ENCODE data around the gene KDM4D. TPM values are rescaled to one million over a fixed set of nuclear protein-coding genes. Genes with fewer than 3 reads are reported as not detected.
A peak's percentile ranks its signal among the peaks of the same experiment; 100 is the strongest.
"Not testable (repeated sequence)": the region's sequence is repeated elsewhere in the genome, so short reads cannot be mapped to it uniquely, and the experiment has no call there.

Gene KDM4D
- total RNA-seq, 4 donors from 2014 or later = 0.38 to 0.83 (median 0.44) TPM

- Histone ChIP-seq H3K4me3 (no peak overlapping the region), H3K4me1 (no peaks in the 10 kb centered on the region), H3K27me3 (no peaks in the 10 kb centered on the region), H3K36me3 (no peaks in the 10 kb centered on the region), H3K27ac (no peak overlapping the region), H3K9me3 (no peaks in the 10 kb centered on the region)
- intact Hi-C loops (cut with DNase I) = no loop called here
- TF ChIP-seq POLR2A (IDR thresholded peaks at IDR 0.05) (no peak), CTCF (IDR thresholded peaks at IDR 0.05) (no peak)
- no peak for DNase-seq
- 81 to 83% methylated on average over 3 of the region's 3 CpGs for WGBS, 2 donors
Observed at GRCh38 chr11:95028357-95028756, 54.8 kb downstream of the KDM4D start.

GRCh38 chr11:95033051-95033450, 59.5 kb downstream of the KDM4D start:
- no peak for TF ChIP-seq CTCF (IDR thresholded peaks at IDR 0.05)
- TF ChIP-seq POLR2A (IDR thresholded peaks at IDR 0.05) = no peak
- no peak for DNase-seq
- intact Hi-C loops (cut with DNase I) = no loop called here
- Histone ChIP-seq H3K27me3 (peaks cover 0 to 16% (median 0%) of the 10 kb centered on the region in 4 donors), H3K27ac (no peak overlapping the region), H3K36me3 (no peaks in the 10 kb centered on the region), H3K4me1 (no peaks in the 10 kb centered on the region), H3K9me3 (no peaks in the 10 kb centered on the region), H3K4me3 (no peak overlapping the region)
- 71 to 100% methylated on average over 1 of the region's 1 CpG for WGBS, 2 donors

GRCh38 chr11:95035316-95035715, 61.8 kb downstream of the KDM4D start:
- no peaks in the 10 kb centered on the region for H3K36me3 ChIP-seq
- H3K27me3 ChIP-seq = peaks cover 0 to 18% (median 0%) of the 10 kb centered on the region in 4 donors
- TF ChIP-seq POLR2A (IDR thresholded peaks at IDR 0.05) (no peak), CTCF (IDR thresholded peaks at IDR 0.05) (no peak)
- no peak overlapping the region for H3K27ac ChIP-seq
- no peaks in the 10 kb centered on the region for H3K4me1 ChIP-seq
- H3K4me3 ChIP-seq = no peak overlapping the region
- DNase-seq = no peak
- intact Hi-C loops (cut with DNase I) = no loop called here
- H3K9me3 ChIP-seq = no peaks in the 10 kb centered on the region
- WGBS, 2 donors = 19 to 58% methylated on average over 2 of the region's 2 CpGs

DNA sequence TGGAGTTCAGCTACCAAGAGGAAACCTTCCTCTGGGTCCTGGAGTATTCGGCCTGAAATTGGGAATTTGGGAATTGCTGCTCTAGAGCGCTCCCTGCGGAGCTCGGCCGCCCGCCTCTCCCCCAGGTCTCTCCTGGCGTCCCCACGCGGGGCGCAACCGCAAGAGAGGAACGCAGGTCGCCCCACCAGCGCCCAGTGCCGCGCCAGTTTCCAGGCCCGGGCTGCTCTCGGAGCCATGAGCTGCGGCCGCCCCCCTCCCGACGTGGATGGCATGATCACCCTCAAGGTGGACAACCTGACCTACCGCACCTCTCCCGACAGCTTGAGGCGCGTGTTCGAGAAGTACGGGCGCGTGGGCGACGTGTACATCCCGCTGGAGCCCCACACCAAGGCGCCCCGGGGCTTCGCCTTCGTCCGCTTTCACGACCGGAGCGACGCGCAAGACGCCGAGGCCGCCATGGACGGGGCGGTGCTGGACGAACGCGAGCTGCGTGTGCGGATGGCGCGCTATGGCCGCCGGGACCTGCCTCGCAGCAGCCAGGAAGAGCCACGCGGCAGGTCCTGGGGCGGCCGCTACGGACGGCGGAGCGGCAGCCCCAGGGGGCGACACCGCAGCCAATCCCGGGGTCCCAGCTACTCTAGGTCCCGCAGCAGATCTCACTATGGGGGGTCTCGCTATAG, 64.0 kb downstream of the KDM4D start:
- H3K9me3 ChIP-seq; H3K4me1 ChIP-seq; intact Hi-C loops (cut with DNase I); H3K27ac ChIP-seq; DNase-seq; H3K36me3 ChIP-seq: not testable (repeated sequence)
- H3K4me3 ChIP-seq = peak overlapping the region; percentile 16 to 56 (median 42)
- WGBS, 2 donors = 27 to 59% methylated on average over 3 to 15 of the region's 71 CpGs
- H3K27me3 ChIP-seq = peaks cover 0 to 29% (median 0%) of the 10 kb centered on the region in 4 donors

- no peak overlapping the region for H3K4me3 ChIP-seq
- DNase-seq = no peak
- H3K27ac ChIP-seq = no peak overlapping the region
- H3K4me1 ChIP-seq = no peaks in the 10 kb centered on the region
- intact Hi-C loops (cut with DNase I) = no loop called here
- no peaks in the 10 kb centered on the region for H3K36me3 ChIP-seq
- no peak for TF ChIP-seq POLR2A (IDR thresholded peaks at IDR 0.05)
- TF ChIP-seq CTCF (IDR thresholded peaks at IDR 0.05) = no peak
- no peaks in the 10 kb centered on the region for H3K9me3 ChIP-seq
- 92 to 100% methylated on average over 1 of the region's 1 CpG for WGBS, 2 donors
- H3K27me3 ChIP-seq = peaks cover 0 to 37% (median 0%) of the 10 kb centered on the region in 4 donors
Observed at GRCh38 chr11:95042239-95042638, 68.7 kb downstream of the KDM4D start.

GRCh38 chr11:95042906-95043305, 69.4 kb downstream of the KDM4D start:
- no peak for TF ChIP-seq POLR2A (IDR thresholded peaks at IDR 0.05)
- no peak for TF ChIP-seq CTCF (IDR thresholded peaks at IDR 0.05)
- WGBS, 2 donors = 40 to 100% methylated on average over 1 to 3 of the region's 3 CpGs
- Histone ChIP-seq H3K27me3 (peaks cover 0 to 31% (median 0%) of the 10 kb centered on the region in 4 donors), H3K9me3 (no peaks in the 10 kb centered on the region), H3K36me3 (no peaks in the 10 kb centered on the region), H3K4me1 (no peaks in the 10 kb centered on the region), H3K27ac (no peak overlapping the region), H3K4me3 (no peak overlapping the region)
- no peak for DNase-seq
- intact Hi-C loops (cut with DNase I) = no loop called here

Measured in esophagus squamous epithelium (tissue), 5 donors.